Measurements from ENCODE around the gene ZGLP1.

Gene ZGLP1

GRCh38 chr19:10290357-10290875 lies 19.2 kb downstream of the ZGLP1 start:
- in situ Hi-C loops (cut with MboI; ENCODE audit: low sequenced_read_pairs, unreplicated experiment) = no loop called here
- no peak for DNase-seq (ENCODE audit: low spot score)
- no peak for TF ChIP-seq CTCF (IDR thresholded peaks at IDR 0.05; ENCODE audit: borderline replicate concordance, control extremely low read depth, extremely low read depth, insufficient read depth, missing control alignments)

GRCh38 chr19:10289836-10290356 lies 19.7 kb downstream of the ZGLP1 start, which contains the start of gene ICAM5:
TSS of gene ICAM5 (plus strand) at chr19:10289952. CDS start at chr19:10290044, 92 bp downstream.
- in situ Hi-C loops (cut with MboI; ENCODE audit: low sequenced_read_pairs, unreplicated experiment) = no loop called here
- TF ChIP-seq CTCF (IDR thresholded peaks at IDR 0.05; ENCODE audit: borderline replicate concordance, control extremely low read depth, extremely low read depth, insufficient read depth, missing control alignments) = no peak
- no peak for DNase-seq (ENCODE audit: low spot score)

GRCh38 chr19:10289167-10289835 lies 20.3 kb downstream of the ZGLP1 start:
- peak; percentile 72 for DNase-seq (ENCODE audit: low spot score)
- in situ Hi-C loops (cut with MboI; ENCODE audit: low sequenced_read_pairs, unreplicated experiment) = no loop called here

GRCh38 chr19:10288662-10289166 lies 20.9 kb downstream of the ZGLP1 start:
- DNase-seq (ENCODE audit: low spot score) = peak; percentile 80
- in situ Hi-C loops (cut with MboI; ENCODE audit: low sequenced_read_pairs, unreplicated experiment) = no loop called here
- no peak for TF ChIP-seq CTCF (IDR thresholded peaks at IDR 0.05; ENCODE audit: borderline replicate concordance, control extremely low read depth, extremely low read depth, insufficient read depth, missing control alignments)

More at GRCh38 chr19:10289167-10289835, 20.3 kb downstream of the ZGLP1 start:
- no peak for TF ChIP-seq CTCF (IDR thresholded peaks at IDR 0.05; ENCODE audit: borderline replicate concordance, control extremely low read depth, extremely low read depth, insufficient read depth, missing control alignments)

- no peak for TF ChIP-seq CTCF (IDR thresholded peaks at IDR 0.05; ENCODE audit: borderline replicate concordance, control extremely low read depth, extremely low read depth, insufficient read depth, missing control alignments)
- peak; percentile 71 for DNase-seq (ENCODE audit: low spot score)
- in situ Hi-C loops (cut with MboI; ENCODE audit: low sequenced_read_pairs, unreplicated experiment) = no loop called here
Observed at GRCh38 chr19:10286803-10287737, 22.5 kb downstream of the ZGLP1 start, which contains the start of gene ICAM4. TSS of gene ICAM4 (plus strand) at chr19:10286955. CDS start at chr19:10287013, 58 bp downstream.

GRCh38 chr19:10285393-10285792 lies 24.2 kb downstream of the ZGLP1 start:
- no peak for TF ChIP-seq CTCF (IDR thresholded peaks at IDR 0.05; ENCODE audit: borderline replicate concordance, control extremely low read depth, extremely low read depth, insufficient read depth, missing control alignments)
- in situ Hi-C loops (cut with MboI; ENCODE audit: low sequenced_read_pairs, unreplicated experiment) = no loop called here

More at GRCh38 chr19:10285393-10285792, 24.2 kb downstream of the ZGLP1 start:
- DNase-seq (ENCODE audit: low spot score) = no peak
